Loucy (cell line): ENCODE measurements around the gene DKK2.

Source experiments
- H2AFZ ChIP-seq: fragments of 200-600 bp; sonication (generic); 2 replicates; pipeline ENCODE4 v1.6.0; 2016; ENCODE audit warnings: antibody characterized with exemption, mild to moderate bottlenecking, low read length, moderate library complexity
- H3F3A ChIP-seq: fragments of 200-600 bp; 2 replicates; pipeline ENCODE4 v1.6.0; 2016; ENCODE audit warnings: antibody characterized with exemption, low read depth, mild to moderate bottlenecking
- H3K27me3 ChIP-seq: fragments of 200-600 bp; sonication (generic); 2 replicates; pipeline ENCODE4 v1.6.1; 2014; ENCODE audit warnings: low read length, mild to moderate bottlenecking; ENCODE audit not compliant: insufficient read depth, poor library complexity, severe bottlenecking
- H3K36me3 ChIP-seq: fragments of 200-600 bp; sonication (generic); 2 replicates; pipeline ENCODE4 v1.6.1; 2016; ENCODE audit warnings: low read length; ENCODE audit not compliant: insufficient read depth
- H3K4me1 ChIP-seq: fragments of 200-600 bp; sonication (generic); 2 replicates; pipeline ENCODE4 v1.5.1; 2014; ENCODE audit warnings: low read length, mild to moderate bottlenecking; ENCODE audit not compliant: insufficient read depth, poor library complexity, severe bottlenecking
- H3K4me2 ChIP-seq: fragments of 200-600 bp; sonication (generic); 2 replicates; pipeline ENCODE4 v1.6.0; 2014; ENCODE audit warnings: antibody characterized with exemption, low read length, low read depth, mild to moderate bottlenecking; ENCODE audit not compliant: poor library complexity, severe bottlenecking
- H3K4me3 ChIP-seq: fragments of 200-600 bp; sonication (generic); 2 replicates; pipeline ENCODE4 v1.5.1; 2014; ENCODE audit warnings: low read length, mild to moderate bottlenecking, mixed read lengths; ENCODE audit not compliant: poor library complexity, severe bottlenecking
- H3K79me2 ChIP-seq: fragments of 200-600 bp; sonication (generic); 2 replicates; pipeline ENCODE4 v1.6.1; 2014; ENCODE audit warnings: low read length; ENCODE audit not compliant: insufficient read depth
- H3K9ac ChIP-seq: fragments of 200-600 bp; sonication (generic); 2 replicates; pipeline ENCODE4 v1.6.0; 2014; ENCODE audit warnings: mild to moderate bottlenecking, low read depth, low read length, moderate library complexity; ENCODE audit not compliant: poor library complexity, severe bottlenecking
- H3K9me2 ChIP-seq: fragments of 200-600 bp; sonication (generic); replicated peaks from 2 replicates; pipeline ENCODE4 v1.6.1; 2016; ENCODE audit warnings: low read depth, low read length, mixed read lengths
- H3K9me3 ChIP-seq: fragments of 200-600 bp; sonication (generic); 2 replicates; pipeline ENCODE4 v1.6.1; 2014; ENCODE audit warnings: mild to moderate bottlenecking, antibody characterized with exemption, low read length, low read depth; ENCODE audit not compliant: insufficient read depth
- H4K20me1 ChIP-seq: fragments of 200-600 bp; sonication (generic); 2 replicates; pipeline ENCODE4 v1.6.0; 2014; ENCODE audit warnings: antibody characterized with exemption, low read length, mild to moderate bottlenecking; ENCODE audit not compliant: insufficient read depth, poor library complexity, severe bottlenecking
- CTCF ChIP-seq: fragments of 200-600 bp; sonication (generic); conservative IDR thresholded peaks from 2 replicates; pipeline ENCODE4 v1.5.1; 2014; ENCODE audit warnings: mild to moderate bottlenecking, antibody characterized with exemption, low read length
- EZH2phosphoT487 ChIP-seq: fragments of 200-600 bp; IDR thresholded peaks from 2 replicates; pipeline ENCODE4 v1.6.1; 2018; ENCODE audit warnings: antibody characterized with exemption, mild to moderate bottlenecking, moderate library complexity, borderline replicate concordance

The DKK2 gene

GRCh38 chr4:107071108-107071507 is 35.0 kb upstream of the DKK2 start:
- H3K27me3 ChIP-seq: no peaks in the 10 kb centered on the region
- no peak overlapping the region for H3K4me2 ChIP-seq
- no peak overlapping the region for H3K4me3 ChIP-seq
- no peaks in the 10 kb centered on the region for H4K20me1 ChIP-seq
- H3K9ac ChIP-seq: no peak overlapping the region
- no peaks in the 10 kb centered on the region for H3F3A ChIP-seq
- H3K79me2 ChIP-seq: no peaks in the 10 kb centered on the region
- TF ChIP-seq CTCF (no peak), EZH2phosphoT487 (no peak)
- H3K4me1 ChIP-seq: no peaks in the 10 kb centered on the region
- no peak overlapping the region for H2AFZ ChIP-seq
- no peaks in the 10 kb centered on the region for H3K36me3 ChIP-seq
- H3K9me2 ChIP-seq: no peaks in the 10 kb centered on the region
- H3K9me3 ChIP-seq: no peaks in the 10 kb centered on the region

GRCh38 chr4:107069049-107069448 is 32.9 kb upstream of the DKK2 start:
- no peak for TF ChIP-seq CTCF
- TF ChIP-seq EZH2phosphoT487: no peak
- Histone ChIP-seq H3K9ac (no peak overlapping the region), H3K4me1 (no peaks in the 10 kb centered on the region), H3K79me2 (no peaks in the 10 kb centered on the region), H3K4me2 (no peak overlapping the region), H3K4me3 (no peak overlapping the region), H4K20me1 (no peaks in the 10 kb centered on the region), H3K27me3 (no peaks in the 10 kb centered on the region), H3K9me2 (no peaks in the 10 kb centered on the region), H3K9me3 (no peaks in the 10 kb centered on the region), H2AFZ (no peak overlapping the region), H3K36me3 (no peaks in the 10 kb centered on the region), H3F3A (no peaks in the 10 kb centered on the region)

- Histone ChIP-seq H3K4me2 (no peak overlapping the region), H3K79me2 (no peaks in the 10 kb centered on the region), H2AFZ (no peak overlapping the region), H3K9ac (no peak overlapping the region), H3K36me3 (no peaks in the 10 kb centered on the region), H3K27me3 (no peaks in the 10 kb centered on the region), H3F3A (no peaks in the 10 kb centered on the region), H3K4me3 (no peak overlapping the region), H3K9me3 (no peaks in the 10 kb centered on the region), H4K20me1 (no peaks in the 10 kb centered on the region), H3K9me2 (no peaks in the 10 kb centered on the region), H3K4me1 (no peaks in the 10 kb centered on the region)
- TF ChIP-seq CTCF (no peak), EZH2phosphoT487 (no peak)
These were observed 32.0 kb upstream of the DKK2 start for GRCh38 chr4:107068116-107068515.
